Activated gamma-delta T cell treated with anti-CD3 and anti-CD28 coated beads, Interleukin-2, amount 50 U/mL, for 16 hours (primary cell): ENCODE measurements around the gene MEX3C.

ENCODE experiments used
- DNase-seq: peaks from one replicate; pipeline ENCODE4 v3.0.0-alpha.2; 2020; ENCODE audit warnings: low read depth

The MEX3C gene

DNA sequence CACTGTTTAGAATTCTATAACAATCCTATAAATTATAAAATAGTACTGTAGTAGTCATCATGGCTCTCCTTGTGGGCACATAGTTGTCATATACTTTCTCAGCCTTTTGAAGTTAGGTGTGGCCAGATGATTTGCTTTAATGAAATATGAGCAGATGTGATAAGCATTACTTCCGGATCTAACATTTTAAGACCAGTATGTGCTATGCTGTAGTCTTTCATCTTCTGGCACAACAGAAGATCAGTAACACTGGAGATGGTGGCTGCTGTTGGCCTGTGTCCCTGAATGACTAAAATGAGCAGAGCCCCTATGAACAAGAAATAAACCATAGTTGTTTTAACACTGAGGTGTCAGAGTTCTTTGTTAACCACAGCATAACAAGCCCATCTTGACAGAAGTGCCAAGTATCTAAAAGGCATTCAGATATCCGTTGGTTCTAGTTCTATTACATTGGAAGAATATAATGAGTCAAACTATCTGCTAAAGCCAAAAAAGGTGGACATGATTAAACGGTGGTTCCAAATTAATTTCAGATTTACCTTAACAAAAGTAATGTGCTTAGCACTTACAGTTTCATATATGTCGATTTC is 6.3 kb downstream of the MEX3C start:
- no peak for DNase-seq

GRCh38 chr18:51190000-51190399 is 7.5 kb downstream of the MEX3C start:
- no peak for DNase-seq

- no peak for DNase-seq
These were observed 9.3 kb downstream of the MEX3C start for GRCh38 chr18:51188024-51188701.

GRCh38 chr18:51185075-51185474 is 12.4 kb downstream of the MEX3C start:
- no peak for DNase-seq

DNA sequence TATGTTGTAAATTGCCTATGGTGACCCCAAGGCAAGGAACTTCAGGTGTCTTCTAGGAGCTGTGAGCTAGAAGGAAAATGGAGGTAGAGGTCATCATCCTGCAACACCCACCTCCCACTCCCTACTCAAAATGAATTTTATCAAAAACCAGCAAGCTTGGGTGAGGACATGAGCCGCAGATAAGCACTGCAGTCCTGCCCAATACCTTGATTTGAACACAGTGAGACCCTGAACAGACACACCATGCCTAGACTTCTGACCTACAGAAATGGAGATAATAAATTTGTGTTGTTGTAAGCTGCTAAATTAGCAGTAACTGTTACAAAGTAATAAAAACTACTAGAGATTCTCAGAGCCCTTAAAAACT is 13.4 kb downstream of the MEX3C start:
- DNase-seq, result no peak

DNA sequence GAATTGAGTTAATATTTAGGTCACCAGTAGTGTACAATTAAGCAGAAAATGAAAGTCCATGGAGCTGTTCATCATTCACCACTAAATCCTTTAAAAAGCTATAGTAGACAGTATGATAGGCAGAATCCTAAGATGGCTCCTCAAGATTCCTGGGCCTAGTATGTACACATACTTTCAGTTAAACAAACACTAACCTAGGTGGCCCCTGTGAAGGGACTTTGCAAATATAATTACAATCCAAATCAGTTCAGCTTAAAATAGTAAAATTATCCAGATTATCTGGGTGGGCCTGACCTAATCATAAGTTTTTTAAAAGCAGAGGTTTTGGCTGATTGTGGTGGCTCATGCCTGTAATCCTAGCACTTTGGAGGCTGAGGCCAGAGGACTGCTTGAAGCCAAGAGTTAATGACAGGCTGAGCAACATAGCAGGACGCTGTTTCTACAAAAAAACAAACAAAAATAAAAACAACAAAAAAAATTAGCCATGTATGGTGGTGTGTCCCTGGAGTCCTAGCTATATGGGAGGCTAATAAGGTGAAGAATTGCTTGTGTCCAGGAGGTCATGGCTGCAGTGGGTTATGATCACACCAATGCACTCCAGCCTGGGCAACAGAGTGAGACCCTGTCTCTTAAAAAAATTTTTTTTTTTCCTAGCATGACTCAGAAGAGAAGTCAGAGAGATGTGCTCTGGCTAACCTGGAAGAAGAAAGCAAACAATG is 13.9 kb downstream of the MEX3C start:
- DNase-seq, result no peak

DNA sequence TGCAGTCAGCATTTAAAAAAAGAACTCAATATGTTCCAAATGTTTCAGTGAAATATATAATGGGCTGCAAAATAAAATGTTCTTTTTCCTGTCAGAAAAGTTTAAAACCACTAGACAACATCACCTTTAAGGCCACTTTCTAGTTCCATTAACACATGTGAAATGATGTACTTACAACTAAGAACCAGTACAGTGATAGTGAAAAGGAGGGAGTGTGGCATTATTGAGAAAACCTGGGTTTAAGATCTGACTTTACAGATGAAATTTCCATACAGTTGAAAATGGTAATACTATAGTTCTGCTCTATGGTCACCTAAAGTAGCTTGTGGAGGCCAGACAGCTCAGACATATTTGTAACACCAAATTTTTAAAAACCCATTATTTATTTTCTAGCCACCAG is 14.7 kb downstream of the MEX3C start:
- DNase-seq, result no peak

- no peak for DNase-seq
These were observed 25.7 kb downstream of the MEX3C start for GRCh38 chr18:51171625-51172259.

- DNase-seq, result no peak
These were observed 26.3 kb downstream of the MEX3C start for GRCh38 chr18:51171223-51171622.

GRCh38 chr18:51170664-51171063 is 26.8 kb downstream of the MEX3C start:
- DNase-seq, result no peak

DNA sequence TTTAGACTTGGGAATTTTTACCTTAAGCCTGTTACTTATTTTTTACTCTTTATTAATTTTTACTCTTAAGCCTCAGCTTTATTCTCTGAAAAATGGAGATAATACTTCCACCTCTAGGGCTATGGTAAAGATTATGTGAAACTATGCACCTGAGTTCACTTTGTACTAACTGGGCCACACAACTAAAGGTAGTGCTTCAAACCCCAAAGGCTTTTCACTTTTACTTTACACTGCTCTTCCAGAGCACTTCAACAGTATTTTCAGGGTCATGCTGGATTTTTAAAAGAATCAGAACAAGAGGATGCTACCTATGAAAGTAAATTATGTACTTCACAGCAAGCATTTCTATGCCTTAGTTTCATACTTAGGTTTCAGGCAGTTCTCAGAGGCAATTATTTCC is 27.8 kb downstream of the MEX3C start:
- no peak for DNase-seq

GRCh38 chr18:51168960-51169662 is 28.4 kb downstream of the MEX3C start:
- no peak for DNase-seq

DNA sequence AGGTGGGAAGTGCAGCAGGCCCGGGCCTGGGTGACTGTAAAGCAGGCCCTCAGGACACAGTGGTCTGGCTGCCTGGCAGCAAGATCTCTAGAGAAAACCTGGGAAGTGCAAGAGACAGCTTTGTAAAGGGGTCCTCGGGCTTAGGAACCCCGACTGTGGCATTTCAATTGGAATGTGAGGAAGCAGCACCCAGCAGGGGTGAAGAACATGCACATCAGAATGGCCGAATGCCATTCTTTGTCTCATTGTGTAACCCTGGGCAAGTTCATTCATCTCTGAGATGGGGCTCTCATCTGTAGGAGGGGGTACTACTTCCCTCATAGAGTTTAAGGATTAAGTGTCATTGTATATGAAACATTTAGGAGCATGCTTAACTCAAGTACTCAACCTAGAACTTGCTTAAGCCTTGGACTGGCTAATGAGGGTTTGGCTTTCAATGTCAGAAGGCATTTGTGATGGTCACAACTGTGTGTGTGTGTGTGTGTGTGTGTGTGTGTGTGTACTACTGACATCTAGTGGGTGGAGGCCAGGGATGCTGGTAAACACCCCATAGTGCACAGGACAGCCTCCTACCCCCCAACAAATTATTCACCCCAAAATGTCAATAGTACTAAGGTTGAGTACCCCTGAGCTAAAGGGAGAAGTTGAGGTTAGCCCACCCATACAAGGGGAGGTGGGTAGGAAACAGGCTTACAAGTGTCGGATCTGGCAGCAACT is 29.3 kb downstream of the MEX3C start:
- DNase-seq, result no peak

DNA sequence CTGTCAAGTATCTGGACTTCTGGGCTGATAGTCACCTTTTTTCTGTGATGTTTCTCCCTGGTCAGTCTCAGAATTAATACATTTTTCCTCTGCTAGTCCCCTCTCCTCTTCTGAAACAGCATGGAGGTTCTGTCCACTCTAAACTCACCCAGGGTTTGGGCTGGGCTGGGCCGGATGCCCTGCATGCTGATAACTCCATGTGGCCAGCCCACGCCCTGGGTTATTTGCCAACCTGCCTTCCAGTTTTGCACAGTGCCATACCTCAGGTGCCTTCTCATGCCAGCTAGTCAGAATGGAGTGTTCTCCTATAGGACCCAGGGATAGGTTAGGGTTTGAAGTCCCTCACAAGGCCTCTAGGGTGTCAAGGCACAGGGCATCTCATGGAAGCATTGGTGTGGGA is 32.2 kb downstream of the MEX3C start:
- DNase-seq, result no peak

- no peak for DNase-seq
These were observed 32.7 kb downstream of the MEX3C start for GRCh38 chr18:51164761-51165281.

- DNase-seq, result no peak
These were observed 33.1 kb downstream of the MEX3C start for GRCh38 chr18:51164342-51164741.

- no peak for DNase-seq
These were observed 33.9 kb downstream of the MEX3C start for GRCh38 chr18:51163543-51163942.

DNA sequence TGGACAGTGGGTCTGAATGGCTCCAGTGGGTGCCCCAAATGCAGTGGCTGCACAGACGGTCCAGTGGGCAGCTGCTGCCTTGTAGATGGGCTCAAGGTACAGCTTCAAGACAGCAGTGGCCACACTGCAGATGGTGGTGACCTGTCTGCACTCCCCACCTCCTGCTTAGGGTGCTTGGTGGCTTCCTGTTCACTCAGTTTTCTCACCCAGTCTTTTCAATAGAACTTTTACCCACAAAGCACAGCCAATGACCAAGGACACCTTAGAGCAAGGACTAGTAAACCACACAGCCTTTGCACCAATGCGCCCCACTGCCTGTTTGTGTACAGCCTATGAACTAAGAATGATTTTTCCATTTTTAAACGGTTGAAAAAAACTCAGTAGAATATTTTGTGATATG is 34.9 kb downstream of the MEX3C start:
- DNase-seq, result no peak

GRCh38 chr18:51160646-51161045 is 36.8 kb downstream of the MEX3C start:
- no peak for DNase-seq

- DNase-seq, result no peak
These were observed 40.3 kb downstream of the MEX3C start for GRCh38 chr18:51157215-51157614.

GRCh38 chr18:51154431-51155063 is 42.9 kb downstream of the MEX3C start:
- DNase-seq, result no peak
